HL-60/S4 treated with retinoic acid at 250 ng/mL for 4 days and 3 days (cell line): Measurements from ENCODE around the gene KCNK3.
"Not testable (repeated sequence)": the region's sequence is repeated elsewhere in the genome, so short reads cannot be mapped to it uniquely, and the experiment has no call there.

ENCODE experiments used
- in situ Hi-C: fragments of 300-500 bp; cut with MboI; formaldehyde crosslinking; loops from 2 replicates; pipeline ENCODE4 v1.7.0; 2022; ENCODE audit warnings: low sequenced_read_pairs

KCNK3 gene

DNA sequence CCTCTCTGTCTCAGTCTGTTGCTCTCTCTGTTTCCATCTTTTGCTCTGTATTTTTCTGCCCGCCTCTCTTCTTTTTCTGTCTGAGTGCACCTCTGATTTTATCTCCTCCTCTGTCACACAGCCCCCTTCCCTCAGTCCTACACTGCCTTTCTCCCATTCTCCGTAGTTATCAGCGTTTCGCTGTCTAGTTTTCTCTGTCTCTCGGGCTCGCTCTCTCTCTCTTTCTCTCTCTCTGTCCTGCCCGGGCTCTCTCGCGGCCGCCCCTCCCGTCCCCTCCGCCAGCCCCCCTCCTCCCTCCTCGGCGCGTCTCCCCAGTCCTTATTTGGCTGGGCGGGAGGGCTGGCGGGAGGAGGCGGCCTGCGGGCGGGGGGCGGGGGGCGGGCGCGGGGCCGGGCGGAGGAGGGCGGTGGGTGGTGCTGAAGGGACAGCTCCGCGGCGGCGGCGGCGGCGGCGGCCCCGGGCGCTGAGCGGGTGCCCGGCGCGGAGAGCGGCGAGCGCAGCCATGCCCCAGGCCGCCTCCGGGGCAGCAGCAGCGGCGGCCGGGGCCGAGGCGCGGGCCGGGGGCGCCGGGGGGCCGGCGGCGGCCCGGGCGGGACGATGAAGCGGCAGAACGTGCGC, at the start of gene KCNK3:
Gene KCNK3, plus strand, starts transcription at position 444 of the 618 bp plus-strand sequence. Its CDS starts 154 bp downstream, at position 598.
- in situ Hi-C loops: no loop called here

GRCh38 chr2:26644188-26644835, 48.2 kb upstream of the KCNK3 start:
- in situ Hi-C loops: no loop called here

DNA sequence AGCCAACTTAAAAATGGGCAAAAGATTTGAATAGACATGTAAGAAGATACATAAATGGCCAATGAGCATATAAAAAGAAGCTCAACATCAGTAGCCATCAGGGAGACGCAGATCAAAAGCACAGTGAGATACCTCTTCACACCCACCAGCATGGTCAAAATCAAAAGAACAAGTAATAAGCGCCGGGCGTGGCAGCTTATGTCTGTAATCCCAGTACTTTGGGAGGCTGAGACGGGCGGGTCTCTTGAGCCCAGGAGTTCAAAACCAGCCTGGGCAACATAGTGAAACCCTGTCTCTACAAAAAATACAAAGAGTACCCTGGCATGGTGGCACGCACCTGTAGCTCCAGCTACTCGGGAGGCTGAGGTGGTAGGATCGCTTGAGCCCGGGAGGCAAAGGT, 46.8 kb upstream of the KCNK3 start:
- in situ Hi-C loops: no loop called here

DNA sequence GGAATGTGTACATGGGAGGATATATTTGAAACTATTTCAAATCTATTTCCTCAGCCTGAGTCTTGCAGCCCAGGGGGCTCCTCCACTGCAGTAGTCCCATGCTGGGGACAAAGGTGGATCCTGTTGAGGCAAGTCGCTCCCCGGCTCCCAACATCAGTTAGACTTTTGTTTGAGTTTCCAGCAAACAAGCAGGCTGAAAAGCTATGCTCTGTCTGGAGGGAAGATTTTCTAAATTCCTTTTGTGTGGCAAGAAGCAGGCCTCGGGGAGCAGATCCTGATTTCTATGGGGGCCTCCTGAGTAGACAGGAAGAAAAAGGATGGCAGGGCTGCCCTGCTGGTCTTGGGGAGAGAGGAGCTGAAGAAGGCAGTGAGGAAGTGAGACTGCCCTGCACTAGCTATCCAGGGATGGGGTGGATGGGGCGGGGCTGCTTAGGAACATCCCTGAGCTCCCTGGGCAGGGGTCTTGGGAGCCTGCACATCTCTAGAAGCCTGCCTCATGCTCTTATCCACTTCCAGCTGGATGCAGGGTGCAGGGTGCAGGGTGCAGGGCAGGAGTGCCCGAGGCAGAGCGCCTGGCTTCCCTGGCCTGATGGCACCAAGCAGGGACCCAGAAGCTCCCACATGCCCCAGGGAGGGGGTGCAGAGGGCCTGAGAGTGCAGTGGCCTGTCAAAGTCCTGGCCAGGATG, 45.4 kb upstream of the KCNK3 start:
- in situ Hi-C loops: no loop called here

DNA sequence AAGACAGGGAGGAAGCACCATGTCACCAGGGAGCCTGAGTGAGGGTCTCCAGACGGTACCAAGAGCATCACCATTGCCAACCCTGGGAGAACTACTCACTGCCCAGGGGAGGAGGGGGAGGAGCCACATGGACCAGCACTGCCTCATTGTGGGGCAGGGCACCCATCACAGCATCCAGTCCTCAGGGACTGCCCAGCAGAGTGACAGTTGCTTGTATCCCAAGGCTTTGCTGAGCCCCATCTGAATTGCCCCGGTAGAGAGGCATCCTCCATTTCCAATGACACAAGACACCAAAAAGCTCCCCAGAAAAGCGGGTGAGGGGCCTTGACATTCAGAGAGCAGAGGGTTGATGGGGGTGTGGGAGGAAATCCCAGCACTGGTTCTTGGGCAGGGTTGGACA, 44.5 kb upstream of the KCNK3 start:
- in situ Hi-C loops: no loop called here

GRCh38 chr2:26648516-26648915, 44.0 kb upstream of the KCNK3 start:
- in situ Hi-C loops: no loop called here

GRCh38 chr2:26649322-26649721, 43.2 kb upstream of the KCNK3 start:
- in situ Hi-C loops: no loop called here

DNA sequence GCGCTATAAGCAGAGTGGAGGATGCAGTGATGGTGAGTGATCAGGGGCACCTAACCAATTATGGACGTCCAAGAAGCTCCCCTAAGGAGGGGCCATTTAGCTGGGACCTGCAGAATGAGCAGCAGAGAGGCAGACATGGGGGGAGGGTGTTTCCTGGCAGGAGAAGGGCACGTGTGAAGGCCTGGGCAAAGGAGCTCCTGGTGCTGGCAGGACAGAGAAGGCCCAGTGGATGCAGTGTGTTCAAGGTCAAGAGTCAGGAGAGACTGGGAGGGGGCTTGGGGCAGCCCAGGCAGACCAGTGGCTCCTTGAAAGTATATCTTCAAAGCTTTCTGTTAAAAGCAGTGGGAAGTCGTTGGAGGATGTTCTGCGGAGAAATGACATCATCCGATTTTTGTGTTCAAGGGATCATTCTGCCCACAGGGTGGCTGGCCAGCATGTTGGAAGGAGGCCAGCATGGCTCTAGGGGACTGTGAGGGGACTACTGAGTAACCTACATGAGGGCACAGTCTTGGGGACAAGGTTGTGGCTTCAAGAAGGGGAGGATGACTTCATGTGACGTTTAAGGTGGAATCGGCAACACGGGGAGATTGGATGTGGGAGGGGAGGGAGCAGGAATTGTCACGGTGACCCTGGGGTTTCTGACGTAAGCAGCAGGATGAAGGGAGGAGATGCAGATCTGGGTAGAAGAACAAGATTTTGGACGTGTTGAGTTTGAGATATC, 42.4 kb upstream of the KCNK3 start:
- in situ Hi-C loops: no loop called here

GRCh38 chr2:26650713-26651469, 41.6 kb upstream of the KCNK3 start:
- in situ Hi-C loops: no loop called here

- in situ Hi-C loops: no loop called here
Measured at GRCh38 chr2:26651470-26651771, 41.1 kb upstream of the KCNK3 start.

GRCh38 chr2:26651799-26652198, 40.7 kb upstream of the KCNK3 start:
- in situ Hi-C loops: no loop called here

DNA sequence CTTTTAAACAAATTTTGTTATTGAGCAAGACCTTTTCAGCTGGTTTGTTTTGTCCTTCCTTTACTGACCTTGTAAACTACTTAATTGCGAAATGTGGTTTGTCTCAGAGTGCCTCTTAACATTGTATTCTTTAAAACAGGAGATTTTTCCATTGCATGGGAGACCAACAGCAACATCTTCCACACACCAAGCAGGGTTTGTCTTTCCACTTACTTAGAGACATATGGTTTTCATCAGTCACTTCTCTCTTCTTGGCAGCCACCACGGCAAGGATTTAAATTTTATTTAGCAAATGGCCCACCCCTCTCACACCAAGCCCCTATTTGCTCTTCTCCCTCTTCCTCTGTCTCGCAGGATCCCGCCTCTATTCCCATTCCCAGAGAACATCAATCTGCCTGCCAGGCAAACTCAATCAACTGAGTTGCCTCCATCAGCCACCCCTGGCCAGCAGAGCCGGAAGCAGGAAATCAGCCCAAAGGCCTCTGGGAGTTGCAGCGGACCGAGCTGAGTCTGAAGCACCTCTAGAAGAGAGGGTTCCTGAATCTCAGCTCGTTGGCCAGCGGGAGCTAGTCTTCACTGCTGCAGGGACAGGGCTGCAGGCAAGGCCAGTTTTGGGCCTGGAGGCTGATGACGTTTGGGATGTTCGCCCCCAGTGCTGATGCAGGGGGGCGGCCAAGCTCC, 40.0 kb upstream of the KCNK3 start:
- in situ Hi-C loops: no loop called here

GRCh38 chr2:26653207-26654060, 39.1 kb upstream of the KCNK3 start:
- in situ Hi-C loops: no loop called here

- in situ Hi-C loops: no loop called here
Measured at GRCh38 chr2:26654061-26654340, 38.5 kb upstream of the KCNK3 start.

GRCh38 chr2:26655120-26655519, 37.4 kb upstream of the KCNK3 start:
- in situ Hi-C loops: not testable (repeated sequence)

DNA sequence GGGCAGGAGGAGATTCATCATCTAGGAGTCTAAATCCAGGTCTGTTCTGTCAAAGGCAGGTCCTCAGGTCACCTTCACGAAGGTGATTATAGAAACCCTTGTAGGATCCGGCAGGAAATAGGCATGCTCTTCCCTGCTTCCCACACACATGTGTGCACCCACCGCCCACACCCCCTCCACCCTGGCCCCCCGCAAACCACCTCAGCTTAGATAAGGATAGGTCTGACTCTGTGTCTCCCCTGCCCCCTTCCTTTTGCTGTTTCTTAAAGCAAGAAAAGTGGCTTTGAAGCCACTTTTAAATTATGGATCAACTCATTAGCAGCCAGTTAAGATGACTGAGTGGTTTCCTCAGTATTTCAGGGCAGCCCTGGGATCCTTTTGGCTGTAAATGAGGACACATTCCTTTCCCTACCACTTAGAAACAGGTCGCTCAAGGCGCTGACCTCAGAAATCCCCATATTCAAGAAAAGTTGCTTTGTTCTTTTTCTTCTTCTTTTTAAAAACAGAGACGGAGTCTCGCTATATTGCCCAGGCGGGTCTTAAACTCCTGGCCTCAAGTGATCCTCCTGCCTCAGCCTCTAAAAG, 36.8 kb upstream of the KCNK3 start:
- in situ Hi-C loops: no loop called here

DNA sequence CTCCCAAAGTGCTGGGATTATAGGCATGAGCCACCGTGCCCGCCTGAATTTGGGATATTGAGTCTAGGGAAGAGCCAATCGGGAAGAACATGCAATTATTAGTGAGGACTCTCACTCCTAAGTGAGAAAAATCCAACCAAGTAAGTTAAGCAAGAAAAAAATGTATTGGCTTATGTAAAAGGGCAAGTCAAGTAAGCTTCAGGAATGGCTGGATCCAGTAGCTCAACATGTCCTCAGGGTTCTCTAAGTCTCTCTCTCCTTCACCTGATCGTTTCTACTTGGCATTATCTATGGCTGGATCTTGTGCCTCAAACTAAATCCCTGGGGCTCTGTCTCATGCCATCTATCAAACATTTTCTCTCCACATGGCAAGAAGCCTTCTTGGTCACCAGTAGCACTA, 35.3 kb upstream of the KCNK3 start:
- in situ Hi-C loops: no loop called here

DNA sequence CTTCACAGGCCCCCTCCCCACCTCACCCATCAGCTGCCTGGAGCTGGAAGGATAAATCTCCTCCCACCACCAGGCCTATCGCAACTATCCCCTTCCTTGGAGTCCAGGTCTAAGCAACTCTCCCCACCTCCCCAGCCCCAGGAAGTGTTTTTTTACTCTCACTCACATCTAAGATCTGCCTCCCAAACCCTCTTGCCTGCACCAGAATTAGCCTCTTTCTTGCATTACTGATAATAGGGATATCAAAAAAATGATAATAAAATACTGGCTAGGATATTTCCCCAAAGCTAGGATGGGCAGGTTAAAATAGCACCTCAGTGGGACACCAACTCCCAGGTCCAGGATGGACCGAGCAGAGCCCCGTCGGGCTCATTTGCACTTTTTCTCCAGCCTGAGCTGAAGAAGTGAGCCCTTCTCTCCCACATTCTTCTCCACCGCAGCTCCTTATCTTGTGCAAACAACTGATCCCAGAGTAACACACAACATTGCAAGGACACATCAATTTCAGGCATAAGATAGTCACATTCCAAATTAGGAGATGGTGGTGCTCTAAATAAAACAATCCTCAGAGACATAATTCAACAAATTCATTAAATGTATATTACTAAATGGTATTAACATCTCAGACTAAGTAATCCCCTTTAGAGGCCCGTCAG, 33.7 kb upstream of the KCNK3 start:
- in situ Hi-C loops: no loop called here

GRCh38 chr2:26660363-26660962, 32.1 kb upstream of the KCNK3 start:
- in situ Hi-C loops: no loop called here
